ENCODE results near the gene STK16. TPM values are rescaled to one million over a fixed set of nuclear protein-coding genes. Genes with fewer than 3 reads are reported as not detected.
A peak's percentile ranks its signal among the peaks of the same experiment; 100 is the strongest.

The STK16 gene
- total and polyA plus RNA-seq, 2 of the 13 experiments (the other 11 are each of a cell fraction or from before 2014, with no cell fraction given) = 28.0 to 50.9 TPM

DNA sequence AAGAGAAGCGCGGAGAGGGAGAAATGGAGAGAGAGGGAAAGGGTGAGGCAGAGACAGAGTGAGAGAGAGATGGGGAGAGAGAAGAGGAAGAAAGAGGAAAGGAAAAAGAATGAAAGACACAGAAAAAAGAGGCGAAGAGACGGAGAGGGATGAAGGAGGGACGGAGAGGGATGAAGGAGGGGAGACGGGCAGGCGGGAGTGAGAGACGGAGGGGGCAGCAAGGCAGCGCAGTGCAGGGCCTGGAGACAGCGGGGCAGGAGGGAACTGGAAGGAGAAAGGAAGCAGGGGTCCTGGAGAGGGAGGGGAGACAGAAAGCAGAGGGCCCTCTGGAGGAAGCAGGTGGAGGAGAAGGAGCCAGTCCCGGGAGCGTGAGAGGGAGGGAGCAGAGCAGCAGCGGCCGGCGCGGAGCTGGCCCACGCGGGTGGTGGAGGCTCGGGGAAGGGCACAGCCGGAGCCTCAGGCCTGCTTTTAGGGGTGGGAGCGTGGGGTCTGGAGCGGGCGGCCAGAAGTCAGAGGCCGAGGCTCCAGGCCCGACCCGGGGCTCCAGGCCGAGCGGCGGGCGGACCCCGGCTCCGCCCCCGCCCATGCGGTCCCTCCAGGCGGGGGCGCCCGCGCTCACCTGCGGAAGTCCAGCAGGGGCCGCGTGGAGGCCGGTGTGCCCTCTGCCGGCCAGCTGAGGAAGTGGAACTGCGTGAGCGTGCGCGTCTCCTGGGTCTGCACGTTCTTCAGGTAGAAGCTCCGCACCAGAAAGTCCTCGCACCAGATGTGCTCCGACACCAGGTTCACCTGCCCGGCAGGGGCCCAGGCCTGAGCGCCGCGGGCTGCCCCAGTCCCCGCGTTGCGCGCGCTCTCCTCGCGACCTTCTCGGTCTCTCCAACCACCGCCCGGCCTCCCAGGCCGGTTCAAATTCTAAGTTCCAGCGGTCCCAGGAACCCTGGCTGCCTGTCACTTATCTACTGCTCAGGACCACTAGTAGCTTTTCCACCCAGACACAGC is 49.4 kb downstream of the STK16 start (continued):
- TF ChIP-seq CAMTA2 (CRISPR knock-in tag; IDR thresholded peaks at IDR 0.05; ENCODE audit: borderline replicate concordance) = no peak; the same call in 1 of the 2 replicates
- peak; percentile 85; the same call in 1 of the 2 replicates for TF ChIP-seq ARNT2 (CRISPR knock-in tag; IDR thresholded peaks at IDR 0.05; ENCODE audit: low read depth)
- peak; percentile 81 for TF ChIP-seq SALL2 (CRISPR knock-in tag; IDR thresholded peaks at IDR 0.05)
- TF ChIP-seq LCORL (IDR thresholded peaks at IDR 0.05) = no peak
- TF ChIP-seq LCORL (CRISPR knock-in tag; IDR thresholded peaks at IDR 0.05) = peak; percentile 84; the same call in 1 of the 2 replicates
- 0 out of 2 replicates have a peak, but pooled peaks have one; percentile 7 for TF ChIP-seq ZFP41 (CRISPR knock-in tag; IDR thresholded peaks at IDR 0.05; ENCODE audit: borderline replicate concordance)
- peak; percentile 64; the same call in 1 of the 2 replicates for TF ChIP-seq HIVEP1 (CRISPR knock-in tag; IDR thresholded peaks at IDR 0.05)
- TF ChIP-seq CCDC6 (CRISPR knock-in tag; IDR thresholded peaks at IDR 0.05) = peak; percentile 54; the same call in 1 of the 2 replicates
- peak; percentile 84 for TF ChIP-seq PPARG (CRISPR knock-in tag; conservative IDR thresholded peaks at IDR 0.05)
- TF ChIP-seq KLF15 (CRISPR knock-in tag; IDR thresholded peaks at IDR 0.05; ENCODE audit: borderline replicate concordance) = 0 out of 2 replicates have a peak, but pooled peaks have one; percentile 81
- TF ChIP-seq ZNF772 (CRISPR knock-in tag; IDR thresholded peaks at IDR 0.05) = peak; percentile 96
- TF ChIP-seq ZNF724P (CRISPR knock-in tag; IDR thresholded peaks at IDR 0.05; ENCODE audit: borderline replicate concordance) = peak; percentile 89
- TF ChIP-seq CREM (IDR thresholded peaks at IDR 0.05) = no peak
- no peak for TF ChIP-seq CREM (CRISPR knock-in tag; IDR thresholded peaks at IDR 0.05)
- TF ChIP-seq ZNF264 (CRISPR knock-in tag; IDR thresholded peaks at IDR 0.05) = 0 out of 2 replicates have a peak, but pooled peaks have one; percentile 36
- TF ChIP-seq, protein P1, sequence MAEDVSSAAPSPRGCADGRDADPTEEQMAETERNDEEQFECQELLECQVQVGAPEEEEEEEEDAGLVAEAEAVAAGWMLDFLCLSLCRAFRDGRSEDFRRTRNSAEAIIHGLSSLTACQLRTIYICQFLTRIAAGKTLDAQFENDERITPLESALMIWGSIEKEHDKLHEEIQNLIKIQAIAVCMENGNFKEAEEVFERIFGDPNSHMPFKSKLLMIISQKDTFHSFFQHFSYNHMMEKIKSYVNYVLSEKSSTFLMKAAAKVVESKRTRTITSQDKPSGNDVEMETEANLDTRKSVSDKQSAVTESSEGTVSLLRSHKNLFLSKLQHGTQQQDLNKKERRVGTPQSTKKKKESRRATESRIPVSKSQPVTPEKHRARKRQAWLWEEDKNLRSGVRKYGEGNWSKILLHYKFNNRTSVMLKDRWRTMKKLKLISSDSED (CRISPR knock-in tag; IDR thresholded peaks at IDR 0.05) = peak; percentile 74; the same call in 1 of the 2 replicates
- no peak; the same call in 1 of the 2 replicates for TF ChIP-seq ZNF558 (CRISPR knock-in tag; IDR thresholded peaks at IDR 0.05; ENCODE audit: borderline replicate concordance)
- TF ChIP-seq PRPF4 (IDR thresholded peaks at IDR 0.05; ENCODE audit: low read depth, low read length, poor library complexity, severe bottlenecking) = peak; percentile 44
- peak; percentile 79 for TF ChIP-seq ARNTL (CRISPR knock-in tag; IDR thresholded peaks at IDR 0.05)
- TF ChIP-seq ATM (IDR thresholded peaks at IDR 0.05; ENCODE audit: borderline replicate concordance) = 0 out of 2 replicates have a peak, but pooled peaks have one; percentile 12
- no peak for TF ChIP-seq GTF2F1 (IDR thresholded peaks at IDR 0.05; ENCODE audit: low read length)
- TF ChIP-seq, protein P2, sequence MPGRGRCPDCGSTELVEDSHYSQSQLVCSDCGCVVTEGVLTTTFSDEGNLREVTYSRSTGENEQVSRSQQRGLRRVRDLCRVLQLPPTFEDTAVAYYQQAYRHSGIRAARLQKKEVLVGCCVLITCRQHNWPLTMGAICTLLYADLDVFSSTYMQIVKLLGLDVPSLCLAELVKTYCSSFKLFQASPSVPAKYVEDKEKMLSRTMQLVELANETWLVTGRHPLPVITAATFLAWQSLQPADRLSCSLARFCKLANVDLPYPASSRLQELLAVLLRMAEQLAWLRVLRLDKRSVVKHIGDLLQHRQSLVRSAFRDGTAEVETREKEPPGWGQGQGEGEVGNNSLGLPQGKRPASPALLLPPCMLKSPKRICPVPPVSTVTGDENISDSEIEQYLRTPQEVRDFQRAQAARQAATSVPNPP (CRISPR knock-in tag; IDR thresholded peaks at IDR 0.05) = no peak
- TF ChIP-seq, protein P3, sequence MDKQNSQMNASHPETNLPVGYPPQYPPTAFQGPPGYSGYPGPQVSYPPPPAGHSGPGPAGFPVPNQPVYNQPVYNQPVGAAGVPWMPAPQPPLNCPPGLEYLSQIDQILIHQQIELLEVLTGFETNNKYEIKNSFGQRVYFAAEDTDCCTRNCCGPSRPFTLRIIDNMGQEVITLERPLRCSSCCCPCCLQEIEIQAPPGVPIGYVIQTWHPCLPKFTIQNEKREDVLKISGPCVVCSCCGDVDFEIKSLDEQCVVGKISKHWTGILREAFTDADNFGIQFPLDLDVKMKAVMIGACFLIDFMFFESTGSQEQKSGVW (CRISPR knock-in tag; IDR thresholded peaks at IDR 0.05; ENCODE audit: borderline replicate concordance) = no peak
- TF ChIP-seq, protein P4, sequence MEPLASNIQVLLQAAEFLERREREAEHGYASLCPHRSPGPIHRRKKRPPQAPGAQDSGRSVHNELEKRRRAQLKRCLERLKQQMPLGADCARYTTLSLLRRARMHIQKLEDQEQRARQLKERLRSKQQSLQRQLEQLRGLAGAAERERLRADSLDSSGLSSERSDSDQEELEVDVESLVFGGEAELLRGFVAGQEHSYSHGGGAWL (CRISPR knock-in tag; IDR thresholded peaks at IDR 0.05) = peak; percentile 92
- TF ChIP-seq ZNF30 (CRISPR knock-in tag; IDR thresholded peaks at IDR 0.05) = peak; percentile 16; the same call in 1 of the 2 replicates
- TF ChIP-seq ZNF777 (CRISPR knock-in tag; IDR thresholded peaks at IDR 0.05) = peak; percentile 49; the same call in 1 of the 2 replicates
- TF ChIP-seq ZNF670 (CRISPR knock-in tag; IDR thresholded peaks at IDR 0.05; ENCODE audit: borderline replicate concordance) = 0 out of 2 replicates have a peak, but pooled peaks have one; percentile 43
